ENCODE measurements around the gene TNPO2.
A peak's percentile ranks its signal among the peaks of the same experiment; 100 is the strongest.

Gene TNPO2

DNA sequence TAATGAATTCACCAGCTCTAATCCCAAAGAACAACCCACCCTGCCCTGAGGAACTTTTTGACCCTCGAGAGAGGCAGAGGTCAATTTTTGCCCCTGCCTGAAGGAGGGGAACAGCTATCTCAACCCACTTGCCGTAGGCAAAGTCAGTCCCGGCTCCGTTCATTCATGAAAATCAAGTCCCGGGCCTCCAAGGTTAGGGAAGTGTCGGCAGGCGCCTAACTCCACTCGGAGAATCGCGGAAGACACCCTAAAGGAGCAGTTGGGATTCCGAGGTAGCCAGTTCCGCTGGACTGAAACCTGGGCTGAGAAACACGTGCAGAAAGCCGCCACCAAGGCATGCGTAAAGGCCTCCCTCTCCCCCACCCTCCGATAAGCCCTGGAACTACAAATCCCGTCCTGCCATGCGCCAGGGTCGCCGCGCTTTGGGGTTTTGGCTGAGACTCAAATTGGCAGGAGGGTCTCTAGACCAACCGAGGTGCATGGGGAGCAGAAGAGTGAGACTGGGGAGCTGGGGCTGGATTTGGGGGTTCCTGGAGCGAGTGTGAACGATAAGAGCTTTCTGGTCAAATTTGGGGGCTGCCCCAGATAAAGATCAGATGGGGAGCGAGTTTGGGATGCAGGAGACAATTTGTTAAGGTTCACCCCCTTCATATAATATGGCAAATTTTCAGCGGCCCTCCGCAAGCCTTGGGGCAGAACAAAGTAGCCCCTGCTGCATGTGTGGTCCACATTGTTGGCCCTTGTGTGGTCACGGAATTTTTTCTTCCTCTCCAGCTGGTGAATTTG, at the start of gene TNPO2:
TSS of gene TNPO2 (minus strand) at position 292 of the 786 bp plus-strand sequence. CDS start 2,955 bp downstream, outside the sequence.
- in situ Hi-C loops (cut with MboI; ENCODE audit: low sequenced_read_pairs, unreplicated experiment): no loop called here
- TF ChIP-seq, protein P1, sequence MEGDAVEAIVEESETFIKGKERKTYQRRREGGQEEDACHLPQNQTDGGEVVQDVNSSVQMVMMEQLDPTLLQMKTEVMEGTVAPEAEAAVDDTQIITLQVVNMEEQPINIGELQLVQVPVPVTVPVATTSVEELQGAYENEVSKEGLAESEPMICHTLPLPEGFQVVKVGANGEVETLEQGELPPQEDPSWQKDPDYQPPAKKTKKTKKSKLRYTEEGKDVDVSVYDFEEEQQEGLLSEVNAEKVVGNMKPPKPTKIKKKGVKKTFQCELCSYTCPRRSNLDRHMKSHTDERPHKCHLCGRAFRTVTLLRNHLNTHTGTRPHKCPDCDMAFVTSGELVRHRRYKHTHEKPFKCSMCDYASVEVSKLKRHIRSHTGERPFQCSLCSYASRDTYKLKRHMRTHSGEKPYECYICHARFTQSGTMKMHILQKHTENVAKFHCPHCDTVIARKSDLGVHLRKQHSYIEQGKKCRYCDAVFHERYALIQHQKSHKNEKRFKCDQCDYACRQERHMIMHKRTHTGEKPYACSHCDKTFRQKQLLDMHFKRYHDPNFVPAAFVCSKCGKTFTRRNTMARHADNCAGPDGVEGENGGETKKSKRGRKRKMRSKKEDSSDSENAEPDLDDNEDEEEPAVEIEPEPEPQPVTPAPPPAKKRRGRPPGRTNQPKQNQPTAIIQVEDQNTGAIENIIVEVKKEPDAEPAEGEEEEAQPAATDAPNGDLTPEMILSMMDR (IDR thresholded peaks at IDR 0.05; ENCODE audit: borderline replicate concordance, control extremely low read depth, extremely low read depth, insufficient read depth, missing control alignments): no peak
- DNase-seq (ENCODE audit: low spot score): peak; percentile 82

DNA sequence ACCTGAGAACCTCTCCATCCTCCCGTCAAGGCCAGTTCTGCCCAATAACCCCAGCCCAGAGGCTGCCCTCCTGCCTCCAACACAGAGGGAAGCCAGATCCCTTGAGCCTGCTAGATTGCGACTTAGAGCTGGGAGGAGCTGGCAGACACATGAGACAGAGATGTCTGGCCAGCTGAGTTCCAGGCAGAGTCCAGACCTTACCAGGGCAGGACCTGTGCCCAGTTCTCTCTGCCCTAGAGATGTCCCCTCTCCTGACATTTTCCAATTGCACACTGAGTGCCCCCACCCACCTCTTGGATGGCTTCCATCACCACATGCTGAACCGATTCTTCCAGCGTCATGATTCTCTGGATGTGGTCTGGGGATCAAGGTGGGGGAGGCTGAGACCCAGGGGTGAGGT, 48.6 kb upstream of the TNPO2 start:
- TF ChIP-seq, protein P1 (IDR thresholded peaks at IDR 0.05; ENCODE audit: borderline replicate concordance, control extremely low read depth, extremely low read depth, insufficient read depth, missing control alignments): no peak
- DNase-seq (ENCODE audit: low spot score): no peak
- in situ Hi-C loops (cut with MboI; ENCODE audit: low sequenced_read_pairs, unreplicated experiment): no loop called here

DNA sequence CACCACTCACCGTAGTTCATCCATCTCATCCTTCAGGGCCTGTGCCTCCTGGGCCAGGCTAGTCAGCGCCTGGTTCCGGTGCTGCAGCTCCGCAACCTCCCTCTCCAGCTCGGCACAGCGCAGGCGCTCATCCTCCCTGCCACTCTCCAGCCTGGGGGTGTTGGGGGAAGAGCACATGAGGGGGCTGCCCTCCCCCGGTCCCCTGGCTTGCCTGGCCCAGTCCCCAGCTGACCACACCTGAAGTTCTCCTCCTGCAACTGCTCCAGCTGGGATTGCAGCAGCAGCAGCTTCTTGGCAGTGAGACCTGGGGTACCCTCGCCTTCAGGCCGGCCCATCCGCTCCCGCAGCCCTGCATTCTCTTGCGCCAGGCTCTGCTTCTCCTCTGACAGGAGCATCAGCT, 47.2 kb upstream of the TNPO2 start:
- TF ChIP-seq, protein P1 (IDR thresholded peaks at IDR 0.05; ENCODE audit: borderline replicate concordance, control extremely low read depth, extremely low read depth, insufficient read depth, missing control alignments): no peak
- DNase-seq (ENCODE audit: low spot score): no peak
- in situ Hi-C loops (cut with MboI; ENCODE audit: low sequenced_read_pairs, unreplicated experiment): no loop called here

DNA sequence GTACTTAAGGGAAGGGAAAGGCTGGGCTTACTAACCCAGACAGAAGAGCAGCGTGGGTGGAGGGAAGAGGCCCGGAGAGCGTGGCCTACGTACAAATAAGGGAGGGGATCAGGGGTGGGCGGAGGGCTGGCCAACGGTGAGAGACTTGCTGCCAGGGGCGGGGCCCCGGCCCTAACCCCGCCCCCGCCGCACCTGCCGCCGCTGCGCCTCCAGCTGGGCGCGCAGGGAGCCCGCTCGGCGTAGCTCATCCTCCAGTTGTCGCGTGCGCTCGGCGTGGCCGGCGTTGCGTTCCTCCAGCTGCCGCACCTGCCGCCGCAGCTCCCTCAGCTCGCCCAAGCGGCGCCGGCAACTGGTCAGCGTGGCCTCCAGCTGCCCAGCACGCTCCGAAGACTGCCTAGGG, 46.0 kb upstream of the TNPO2 start:
- TF ChIP-seq, protein P1 (IDR thresholded peaks at IDR 0.05; ENCODE audit: borderline replicate concordance, control extremely low read depth, extremely low read depth, insufficient read depth, missing control alignments): peak; percentile 22
- in situ Hi-C loops (cut with MboI; ENCODE audit: low sequenced_read_pairs, unreplicated experiment): no loop called here
- peak; percentile 91 for DNase-seq (ENCODE audit: low spot score)

DNA sequence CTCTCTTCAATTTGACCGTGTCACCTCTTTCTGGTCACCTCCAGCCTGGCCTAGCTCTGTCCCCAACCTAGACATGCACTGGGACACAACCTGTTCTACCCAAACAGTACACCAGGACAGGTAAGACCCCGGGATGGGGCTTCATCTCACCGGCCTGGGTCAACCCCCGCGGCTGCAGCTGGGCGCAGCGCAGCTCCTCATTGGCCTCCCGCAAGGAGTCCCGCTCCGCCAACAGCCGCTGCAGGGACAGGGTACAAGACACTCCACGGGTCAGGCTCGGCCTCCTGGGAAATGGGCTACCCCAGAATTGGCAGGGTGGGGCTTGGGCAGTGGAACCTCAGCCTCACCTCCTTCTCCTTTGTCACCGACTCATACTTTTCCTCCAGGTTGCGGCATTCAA, 43.9 kb upstream of the TNPO2 start:
- in situ Hi-C loops (cut with MboI; ENCODE audit: low sequenced_read_pairs, unreplicated experiment): no loop called here
- no peak for DNase-seq (ENCODE audit: low spot score)
- TF ChIP-seq, protein P1 (IDR thresholded peaks at IDR 0.05; ENCODE audit: borderline replicate concordance, control extremely low read depth, extremely low read depth, insufficient read depth, missing control alignments): no peak

DNA sequence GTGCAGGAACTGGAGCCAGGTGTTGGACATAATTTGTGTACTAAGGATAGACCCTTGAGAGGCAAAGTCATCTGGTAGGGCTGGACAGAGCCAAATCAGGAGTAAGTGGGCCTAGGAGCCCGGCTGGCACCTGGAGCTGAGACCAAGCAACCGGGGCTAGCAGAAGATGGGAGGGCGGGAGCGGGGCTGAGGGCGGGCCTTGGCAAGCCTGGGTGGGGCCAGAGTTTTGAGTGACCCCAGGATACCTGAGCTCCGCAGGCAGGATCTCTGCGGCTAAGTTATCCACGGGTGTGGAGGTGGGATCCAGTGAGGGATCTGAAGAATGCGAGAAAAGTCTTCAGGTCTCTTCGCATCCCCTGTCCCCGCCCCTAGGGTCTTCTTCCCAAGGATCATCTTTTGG, 43.4 kb upstream of the TNPO2 start:
- DNase-seq (ENCODE audit: low spot score): no peak
- TF ChIP-seq, protein P1 (IDR thresholded peaks at IDR 0.05; ENCODE audit: borderline replicate concordance, control extremely low read depth, extremely low read depth, insufficient read depth, missing control alignments): no peak
- in situ Hi-C loops (cut with MboI; ENCODE audit: low sequenced_read_pairs, unreplicated experiment): no loop called here

Data from GM13976 (cell line).